Smooth muscle cell (in vitro differentiated cells): ENCODE data around the gene STRIP2. TPM values are rescaled to one million over a fixed set of nuclear protein-coding genes. Genes with fewer than 3 reads are reported as not detected.

Experiments used
- DNase-seq: peaks from one replicate; lab custom pipeline; 2025; ENCODE audit not compliant: unreplicated experiment; lab: John Stamatoyannopoulos, UW
- H2AFZ ChIP-seq: fragments of 200-600 bp; sonication (generic); 2 replicates; pipeline ENCODE4 v1.6.0; 2016; ENCODE audit warnings: antibody characterized with exemption, low read depth, mild to moderate bottlenecking
- H3F3A ChIP-seq: fragments of 200-600 bp; sonication (generic); 2 replicates; pipeline ENCODE4 v1.6.0; 2017; ENCODE audit warnings: antibody characterized with exemption, low read depth
- H3K27ac ChIP-seq: fragments of 200-600 bp; sonication (generic); 2 replicates; pipeline ENCODE4 v1.5.1; 2016; ENCODE audit warnings: low read depth, mild to moderate bottlenecking
- H3K27me3 ChIP-seq: fragments of 200-600 bp; sonication (generic); 2 replicates; pipeline ENCODE4 v1.6.1; 2016; ENCODE audit warnings: low read depth, mild to moderate bottlenecking
- H3K36me3 ChIP-seq: fragments of 200-600 bp; sonication (generic); 2 replicates; pipeline ENCODE4 v1.5.1; 2016; ENCODE audit warnings: low read depth
- H3K4me1 ChIP-seq: fragments of 200-600 bp; sonication (generic); 2 replicates; pipeline ENCODE4 v1.5.1; 2016; ENCODE audit warnings: low read depth
- H3K4me2 ChIP-seq: fragments of 200-600 bp; sonication (generic); 2 replicates; pipeline ENCODE4 v1.6.0; 2016; ENCODE audit warnings: mild to moderate bottlenecking
- H3K4me3 ChIP-seq: fragments of 200-600 bp; sonication (generic); 2 replicates; pipeline ENCODE4 v1.5.1; 2016; ENCODE audit warnings: mild to moderate bottlenecking
- H3K79me2 ChIP-seq: fragments of 200-600 bp; sonication (generic); 2 replicates; pipeline ENCODE4 v1.6.0; 2016; ENCODE audit warnings: low read depth, mild to moderate bottlenecking
- H3K9ac ChIP-seq: fragments of 200-600 bp; sonication (generic); 2 replicates; pipeline ENCODE4 v1.6.0; 2016; ENCODE audit warnings: low read depth
- H3K9me3 ChIP-seq: fragments of 200-600 bp; sonication (generic); replicated peaks from 2 replicates; pipeline ENCODE4 v1.5.1; 2016; ENCODE audit warnings: low read depth
- H4K20me1 ChIP-seq: fragments of 200-600 bp; sonication (generic); 2 replicates; pipeline ENCODE4 v1.6.0; 2016; ENCODE audit warnings: low read depth
- WGBS: methylation state at CpG from one replicate; pipeline ENCODE4 v1.1.7; 2016; ENCODE audit warnings: low lambda C conversion rate; 5-methylcytosine and 5-hydroxymethylcytosine counted together
- polyA plus RNA-seq: library from polyadenylated mRNA; unstranded; fragments of >200 nt; fragmentation: Nextera tagmentation; extraction: Ambion mirVana; gene quantifications from 2 replicates; pipeline ENCODE4 v1.2.1, GENCODE V29; 2016
- total RNA-seq: library from RNA; depleted of rRNA; stranded (reverse); fragments of >200 nt; gene quantifications from 2 replicates; pipeline ENCODE4 v1.2.3, GENCODE V29; 2014
- TF ChIP-seq, protein P1 (sequence below): fragments of 200-600 bp; sonication (generic); IDR thresholded peaks from 2 replicates; pipeline ENCODE4 v1.5.1; 2017; ENCODE audit warnings: borderline replicate concordance, mild to moderate bottlenecking, antibody characterized with exemption; ENCODE audit not compliant: insufficient read depth, poor library complexity, severe bottlenecking

The STRIP2 gene
- total and polyA plus RNA-seq, 2 experiments from 2014 or later = 0.39 to 6.9 TPM

DNA sequence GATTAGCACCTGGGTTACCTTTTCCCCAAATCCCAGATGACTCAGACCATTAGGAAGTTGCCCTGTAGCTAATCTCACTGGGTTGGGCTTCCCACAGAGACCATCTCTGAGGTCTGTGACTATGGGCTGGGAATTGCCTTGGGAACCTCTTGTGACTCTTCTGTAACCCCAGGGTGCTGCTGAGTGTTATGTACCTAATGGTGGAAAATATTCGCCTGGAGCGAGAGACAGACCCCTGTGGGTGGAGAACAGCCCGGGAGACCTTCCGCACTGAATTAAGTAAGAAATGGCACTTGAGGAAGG lies 20.0 kb downstream of the STRIP2 start:
- H3K4me2 ChIP-seq = no peak overlapping the region
- H3K27ac ChIP-seq = no peak overlapping the region
- no peaks in the 10 kb centered on the region for H3K27me3 ChIP-seq
- no peak overlapping the region for H3K9ac ChIP-seq
- TF ChIP-seq, protein P1, sequence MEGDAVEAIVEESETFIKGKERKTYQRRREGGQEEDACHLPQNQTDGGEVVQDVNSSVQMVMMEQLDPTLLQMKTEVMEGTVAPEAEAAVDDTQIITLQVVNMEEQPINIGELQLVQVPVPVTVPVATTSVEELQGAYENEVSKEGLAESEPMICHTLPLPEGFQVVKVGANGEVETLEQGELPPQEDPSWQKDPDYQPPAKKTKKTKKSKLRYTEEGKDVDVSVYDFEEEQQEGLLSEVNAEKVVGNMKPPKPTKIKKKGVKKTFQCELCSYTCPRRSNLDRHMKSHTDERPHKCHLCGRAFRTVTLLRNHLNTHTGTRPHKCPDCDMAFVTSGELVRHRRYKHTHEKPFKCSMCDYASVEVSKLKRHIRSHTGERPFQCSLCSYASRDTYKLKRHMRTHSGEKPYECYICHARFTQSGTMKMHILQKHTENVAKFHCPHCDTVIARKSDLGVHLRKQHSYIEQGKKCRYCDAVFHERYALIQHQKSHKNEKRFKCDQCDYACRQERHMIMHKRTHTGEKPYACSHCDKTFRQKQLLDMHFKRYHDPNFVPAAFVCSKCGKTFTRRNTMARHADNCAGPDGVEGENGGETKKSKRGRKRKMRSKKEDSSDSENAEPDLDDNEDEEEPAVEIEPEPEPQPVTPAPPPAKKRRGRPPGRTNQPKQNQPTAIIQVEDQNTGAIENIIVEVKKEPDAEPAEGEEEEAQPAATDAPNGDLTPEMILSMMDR = no peak
- H3K9me3 ChIP-seq = no peaks in the 10 kb centered on the region
- no peaks in the 10 kb centered on the region for H4K20me1 ChIP-seq
- no peaks in the 10 kb centered on the region for H3K4me1 ChIP-seq
- H3K36me3 ChIP-seq = no peaks in the 10 kb centered on the region
- H3F3A ChIP-seq = no peaks in the 10 kb centered on the region
- H3K79me2 ChIP-seq = no peaks in the 10 kb centered on the region
- WGBS = 75% methylated on average over 4 of the region's 4 CpGs
- H2AFZ ChIP-seq = no peak overlapping the region
- no peak overlapping the region for H3K4me3 ChIP-seq
- no peak for DNase-seq

DNA sequence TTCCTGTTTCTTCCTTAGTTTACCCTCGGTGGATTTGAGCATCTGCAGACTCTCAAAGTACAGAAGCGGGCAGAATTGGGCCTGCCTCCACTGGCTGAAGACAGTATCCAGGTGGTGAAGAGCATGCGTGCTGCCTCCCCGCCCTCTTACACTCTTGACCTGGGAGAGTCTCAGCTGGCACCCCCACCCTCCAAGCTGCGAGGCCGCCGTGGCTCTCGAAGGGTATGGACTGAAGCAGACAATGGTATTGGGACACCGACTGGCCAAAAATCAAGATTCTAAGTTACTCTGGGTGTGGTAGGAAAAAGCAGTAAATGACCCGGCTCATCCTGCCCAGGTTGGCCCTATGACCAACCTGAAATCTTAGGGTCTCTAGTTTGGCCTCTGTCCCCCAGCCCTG lies 22.2 kb downstream of the STRIP2 start:
- Histone ChIP-seq H4K20me1 (no peaks in the 10 kb centered on the region), H3K9me3 (no peaks in the 10 kb centered on the region), H3K27me3 (no peaks in the 10 kb centered on the region), H3K27ac (no peak overlapping the region), H3K4me1 (no peaks in the 10 kb centered on the region), H3K9ac (no peak overlapping the region), H3K4me2 (no peak overlapping the region), H3F3A (no peaks in the 10 kb centered on the region), H3K36me3 (no peaks in the 10 kb centered on the region), H3K4me3 (no peak overlapping the region), H3K79me2 (no peaks in the 10 kb centered on the region), H2AFZ (no peak overlapping the region)
- 95% methylated on average over 10 of the region's 10 CpGs for WGBS
- DNase-seq = no peak
- TF ChIP-seq, protein P1 = no peak

DNA sequence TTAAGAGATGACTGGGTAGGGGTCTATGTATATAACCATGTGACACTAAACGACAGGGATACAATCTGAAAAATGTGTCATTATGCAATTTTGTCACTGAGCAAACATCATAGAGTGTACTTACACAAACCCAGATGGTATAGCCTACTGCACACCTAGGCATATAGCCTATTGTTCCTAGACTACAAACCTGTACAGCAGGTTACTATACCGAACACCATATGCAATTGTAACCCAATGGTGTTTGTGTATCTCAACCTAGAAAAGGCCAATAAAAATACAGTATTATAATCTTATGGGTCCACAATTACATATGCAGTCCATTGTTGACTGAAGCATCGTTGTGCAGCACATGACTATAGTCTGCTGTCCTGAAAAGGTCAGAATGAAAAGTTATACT lies 22.9 kb downstream of the STRIP2 start:
- H3F3A ChIP-seq = no peaks in the 10 kb centered on the region
- DNase-seq = no peak
- H3K27me3 ChIP-seq = no peaks in the 10 kb centered on the region
- no peaks in the 10 kb centered on the region for H3K36me3 ChIP-seq
- H3K9ac ChIP-seq = no peak overlapping the region
- H3K9me3 ChIP-seq = no peaks in the 10 kb centered on the region
- no peaks in the 10 kb centered on the region for H4K20me1 ChIP-seq
- H3K4me3 ChIP-seq = no peak overlapping the region
- H3K4me1 ChIP-seq = no peaks in the 10 kb centered on the region
- TF ChIP-seq, protein P1 = no peak
- H3K79me2 ChIP-seq = no peaks in the 10 kb centered on the region
- 94% methylated on average over 3 of the region's 3 CpGs for WGBS
- H2AFZ ChIP-seq = no peak overlapping the region
- H3K4me2 ChIP-seq = no peak overlapping the region
- no peak overlapping the region for H3K27ac ChIP-seq

DNA sequence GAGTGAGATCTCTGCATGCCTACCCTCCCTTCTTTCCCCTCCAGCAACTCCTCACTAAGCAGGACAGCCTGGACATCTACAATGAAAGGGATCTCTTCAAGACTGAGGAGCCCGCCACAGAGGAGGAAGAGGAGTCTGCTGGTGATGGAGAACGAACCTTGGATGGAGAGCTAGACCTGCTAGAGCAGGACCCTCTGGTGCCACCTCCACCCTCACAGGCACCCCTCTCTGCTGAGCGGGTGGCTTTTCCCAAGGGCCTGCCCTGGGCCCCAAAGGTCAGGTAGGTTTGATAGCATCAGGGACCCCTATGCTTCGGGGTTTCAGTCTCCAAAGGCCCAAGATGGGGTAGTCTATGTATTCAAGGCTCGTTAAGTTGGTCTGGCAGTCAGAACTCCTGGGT lies 23.9 kb downstream of the STRIP2 start:
- no peaks in the 10 kb centered on the region for H3K27me3 ChIP-seq
- TF ChIP-seq, protein P1 = no peak
- H3K36me3 ChIP-seq = no peaks in the 10 kb centered on the region
- no peaks in the 10 kb centered on the region for H3K9me3 ChIP-seq
- WGBS = 99% methylated on average over 5 of the region's 5 CpGs
- H3K4me3 ChIP-seq = no peak overlapping the region
- no peaks in the 10 kb centered on the region for H3K4me1 ChIP-seq
- DNase-seq = no peak
- H3K4me2 ChIP-seq = no peak overlapping the region
- H3K9ac ChIP-seq = no peak overlapping the region
- no peak overlapping the region for H3K27ac ChIP-seq
- no peaks in the 10 kb centered on the region for H3K79me2 ChIP-seq
- no peaks in the 10 kb centered on the region for H4K20me1 ChIP-seq
- H2AFZ ChIP-seq = no peak overlapping the region
- no peaks in the 10 kb centered on the region for H3F3A ChIP-seq
